H1 (cell line): ENCODE measurements around the gene CAPN15. TPM values are rescaled to one million over a fixed set of nuclear protein-coding genes. Genes with fewer than 3 reads are reported as not detected.
A peak's percentile ranks its signal among the peaks of the same experiment; 100 is the strongest.

Experiments used
- CTCF ChIA-PET: fragments of 300-600 bp; sonication (Branson Sonifier 250); formaldehyde crosslinking; loops from one replicate; lab custom pipeline; 2021; ENCODE audit not compliant: partially characterized antibody; lab: Charles Lee
- POLR2A ChIA-PET: fragments of 300-600 bp; sonication (Branson Sonifier 250); formaldehyde crosslinking; loops from one replicate; lab custom pipeline; 2021; ENCODE audit warnings: inconsistent platforms; ENCODE audit not compliant: partially characterized antibody; lab: Charles Lee
- DNase-seq, 2 experiments: peaks; one replicate each; pipeline versions ENCODE4 v3.0.0 to v3.0.0-alpha.2; 2010 to 2022; ENCODE audit warnings: low spot score in 2 of 2, low read depth in 1 of 2, mixed read lengths in 1 of 2
- FAIRE-seq: peaks from 2 replicates; lab custom pipeline; 2011; peaks lifted over from hg19 to GRCh38; lab: Jason Lieb, UNC
- H2AFZ ChIP-seq: 2 replicates; pipeline ENCODE4 v1.8.1; 2012; ENCODE audit warnings: low read length, inconsistent platforms
- H2AK5ac ChIP-seq: 2 replicates; pipeline ENCODE4 v1.6.1; 2013; ENCODE audit warnings: low read depth, low read length
- H2BK120ac ChIP-seq: replicated peaks from 2 replicates; pipeline ENCODE3; 2013; ENCODE audit warnings: low read depth, low read length, inconsistent platforms
- H2BK12ac ChIP-seq: 2 replicates; pipeline ENCODE4 v1.6.1; 2013; ENCODE audit warnings: low read depth, low read length
- H2BK15ac ChIP-seq: 2 replicates; pipeline ENCODE4 v1.6.1; 2013; ENCODE audit warnings: low read length
- H2BK20ac ChIP-seq: 2 replicates; pipeline ENCODE4 v1.6.1; 2013; ENCODE audit warnings: low read length
- H2BK5ac ChIP-seq: 2 replicates; pipeline ENCODE4 v1.6.1; 2013; ENCODE audit warnings: low read depth, low read length
- H3K14ac ChIP-seq: 2 replicates; pipeline ENCODE4 v1.6.1; 2013; ENCODE audit warnings: inconsistent platforms; ENCODE audit not compliant: insufficient read length
- H3K18ac ChIP-seq: 2 replicates; pipeline ENCODE4 v1.6.1; 2013; ENCODE audit warnings: low read length; ENCODE audit errors: extremely low read depth
- H3K23ac ChIP-seq: 2 replicates; pipeline ENCODE4 v1.6.1; 2013; ENCODE audit warnings: inconsistent platforms; ENCODE audit not compliant: insufficient read length
- H3K23me2 ChIP-seq: 2 replicates; pipeline ENCODE4 v1.6.1; 2013; ENCODE audit warnings: low read depth, low read length
- H3K27ac ChIP-seq: 2 replicates; pipeline ENCODE4 v1.6.1; 2011; ENCODE audit warnings: low read depth, low read length, inconsistent platforms
- H3K27me3 ChIP-seq, 4 experiments: replicated peaks in 1 of 4; 1 replicate in 1 of 4; 2 replicates in 3 of 4; pipeline versions ENCODE4 v1.6.1 to v1.8.1; 2011 to 2013; ENCODE audit warnings: low read length in 3 of 4, mild to moderate bottlenecking in 3 of 4, inconsistent platforms in 2 of 4, mixed read lengths in 2 of 4, moderate library complexity in 1 of 4; ENCODE audit not compliant: control insufficient read depth in 3 of 4, insufficient read depth in 3 of 4; ENCODE audit errors: extremely low read depth in 1 of 4
- H3K36me3 ChIP-seq, 4 experiments: 2 replicates each; pipeline versions ENCODE4 v1.6.1 to v1.8.1; 2011 to 2013; ENCODE audit warnings: mild to moderate bottlenecking in 4 of 4, low read length in 3 of 4, moderate library complexity in 2 of 4, control low read depth in 1 of 4, inconsistent platforms in 1 of 4; ENCODE audit not compliant: insufficient read depth in 4 of 4, control insufficient read depth in 2 of 4
- H3K4ac ChIP-seq: replicated peaks from 2 replicates; pipeline ENCODE3; 2013; ENCODE audit warnings: low read length, low read depth, mixed read lengths, inconsistent platforms; ENCODE audit not compliant: insufficient read length
- H3K4me1 ChIP-seq, 4 experiments: replicated peaks in 1 of 4; 1 replicate in 1 of 4; 2 replicates in 3 of 4; pipeline versions ENCODE4 v1.6.1 to v1.8.1; 2011 to 2013; ENCODE audit warnings: low read length in 3 of 4, inconsistent platforms in 2 of 4, mixed read lengths in 1 of 4; ENCODE audit not compliant: insufficient read depth in 4 of 4, control insufficient read depth in 3 of 4
- H3K4me2 ChIP-seq, 2 experiments: 2 replicates each; pipeline versions ENCODE4 v1.6.1 to v1.8.1; 2011 to 2013; ENCODE audit warnings: low read depth in 2 of 2, low read length in 2 of 2, control low read depth in 1 of 2, inconsistent platforms in 1 of 2, mild to moderate bottlenecking in 1 of 2; ENCODE audit not compliant: insufficient read depth in 1 of 2
- H3K4me3 ChIP-seq, 4 experiments: fragments of 200-600, 300-600 bp in 1 of 4; sonication (generic), shearing (Covaris generic), sonication (Bioruptor Twin) in 1 of 4; 2 replicates each; pipeline versions ENCODE4 v1.5.1 to v1.8.1; 2011 to 2016; ENCODE audit warnings: low read length in 4 of 4, low read depth in 3 of 4, control low read depth in 2 of 4, inconsistent platforms in 2 of 4, mild to moderate bottlenecking in 2 of 4, mixed read lengths in 1 of 4, moderate library complexity in 1 of 4; ENCODE audit not compliant: insufficient read depth in 2 of 4; ENCODE audit errors: extremely low read depth in 1 of 4
- H3K56ac ChIP-seq: replicated peaks from 2 replicates; pipeline ENCODE3; 2013; ENCODE audit warnings: low read depth, mild to moderate bottlenecking, mixed read lengths, low read length, inconsistent platforms; ENCODE audit not compliant: insufficient read length
- H3K79me1 ChIP-seq: 2 replicates; pipeline ENCODE4 v1.6.1; 2013; ENCODE audit warnings: low read depth, low read length, control low read depth
- H3K79me2 ChIP-seq, 2 experiments: 2 replicates each; pipeline versions ENCODE4 v1.6.1 to v1.8.1; 2012 to 2013; ENCODE audit warnings: low read length in 2 of 2, mild to moderate bottlenecking in 2 of 2, inconsistent platforms in 1 of 2; ENCODE audit not compliant: insufficient read depth in 2 of 2, control insufficient read depth in 1 of 2
- H3K9ac ChIP-seq, 4 experiments: replicated peaks in 1 of 4; 1 replicate in 1 of 4; 2 replicates in 3 of 4; pipeline versions ENCODE4 v1.6.1 to v1.8.1; 2011 to 2013; ENCODE audit warnings: low read depth in 3 of 4, low read length in 3 of 4, control low read depth in 2 of 4, mild to moderate bottlenecking in 2 of 4, moderate library complexity in 2 of 4, inconsistent platforms in 1 of 4; ENCODE audit errors: extremely low read depth in 1 of 4
- H3K9me3 ChIP-seq, 2 experiments: 2 replicates each; pipeline versions ENCODE4 v1.6.1 to v1.8.1; 2012 to 2013; ENCODE audit warnings: mild to moderate bottlenecking in 2 of 2, moderate library complexity in 2 of 2, control low read depth in 1 of 2, inconsistent platforms in 1 of 2, low read depth in 1 of 2, low read length in 1 of 2, mixed read lengths in 1 of 2; ENCODE audit not compliant: insufficient read depth in 2 of 2
- H4K20me1 ChIP-seq, 2 experiments: replicated peaks in 1 of 2; 2 replicates each; pipeline versions ENCODE3 to v1.8.1; 2011 to 2013; ENCODE audit warnings: inconsistent platforms in 2 of 2, low read length in 2 of 2, mild to moderate bottlenecking in 1 of 2; ENCODE audit not compliant: insufficient read depth in 2 of 2, control insufficient read depth in 1 of 2
- H4K5ac ChIP-seq: 2 replicates; pipeline ENCODE4 v1.6.1; 2013; ENCODE audit warnings: low read length, low read depth, mixed read lengths, inconsistent platforms; ENCODE audit not compliant: insufficient read length
- H4K8ac ChIP-seq: 2 replicates; pipeline ENCODE4 v1.8.0; 2013; ENCODE audit warnings: mild to moderate bottlenecking, moderate library complexity, low read length, inconsistent platforms; ENCODE audit not compliant: insufficient read depth; ENCODE audit errors: extremely low read depth
- H4K91ac ChIP-seq: replicated peaks from 2 replicates; pipeline ENCODE3; 2013; ENCODE audit warnings: low read length, mixed read lengths, inconsistent platforms; ENCODE audit not compliant: insufficient read length
- BCL11A ChIP-seq, 2 experiments: IDR thresholded peaks; one replicate each; pipeline ENCODE4 v1.6.1; 2011; ENCODE audit warnings: low read depth in 2 of 2, low read length in 2 of 2, mild to moderate bottlenecking in 2 of 2
- EP300 ChIP-seq, 2 experiments: IDR thresholded peaks; 1 replicate in 1 of 2; 2 replicates in 1 of 2; pipeline ENCODE4 v1.6.1; 2011 to 2012; ENCODE audit warnings: low read depth in 2 of 2, low read length in 2 of 2, mild to moderate bottlenecking in 2 of 2, borderline replicate concordance in 1 of 2, inconsistent platforms in 1 of 2, moderate library complexity in 1 of 2
- GTF2F1 ChIP-seq: IDR thresholded peaks from 2 replicates; pipeline ENCODE4 v1.6.1; 2012; ENCODE audit warnings: low read depth, low read length, improper control_type of control experiment, borderline replicate concordance
- KDM1A ChIP-seq: fragments of 200-600, 300-600 bp; sonication (generic); IDR thresholded peaks from 2 replicates; pipeline ENCODE4 v1.7.1; 2016; ENCODE audit warnings: mild to moderate bottlenecking, low read length, borderline replicate concordance
- KDM4A ChIP-seq: IDR thresholded peaks from one replicate; pipeline ENCODE4 v1.7.1; 2012; ENCODE audit warnings: low read depth, mild to moderate bottlenecking, moderate library complexity, low read length, inconsistent platforms; ENCODE audit not compliant: severe bottlenecking
- POLR2A ChIP-seq, 2 experiments: IDR thresholded peaks; 1 replicate in 1 of 2; 2 replicates in 1 of 2; pipeline ENCODE4 v1.6.1; 2011; ENCODE audit warnings: low read depth in 2 of 2, low read length in 2 of 2, mild to moderate bottlenecking in 2 of 2; ENCODE audit errors: control extremely low read depth in 1 of 2
- TAF7 ChIP-seq: optimal IDR thresholded peaks from 2 replicates; pipeline ENCODE3; 2011; ENCODE audit warnings: low read depth, mild to moderate bottlenecking, inconsistent platforms, low read length, moderate library complexity, borderline replicate concordance
- WGBS, 2 experiments: shearing (Covaris generic) in 1 of 2; methylation state at CpG; one replicate each; pipeline versions ENCODE4 v1.1.6 to v1.1.7; 2013 to 2015; ENCODE audit warnings: low lambda C conversion rate in 2 of 2, mixed read lengths in 2 of 2, inconsistent platforms in 1 of 2, low coverage in 1 of 2, missing lambda C conversion rate in 1 of 2; ENCODE audit not compliant: insufficient replicate concordance in 2 of 2, insufficient coverage in 1 of 2, insufficient read length in 1 of 2; ENCODE audit errors: extremely low coverage in 1 of 2, missing lambda C conversion rate in 1 of 2; 5-methylcytosine and 5-hydroxymethylcytosine counted together
- polyA plus RNA-seq, 7 experiments: library from polyadenylated mRNA; depleted of rRNA in 3 of 7; stranded (reverse) in 5 of 7; unstranded in 2 of 7; fragments of >200 nt in 5 of 7; fragments of 200-250 nt in 2 of 7; gene quantifications; 1 replicate in 5 of 7; 2 replicates in 1 of 7; 4 replicates in 1 of 7; pipeline versions ENCODE4 v1.2.1 to v1.2.3, GENCODE V29; 2011 to 2013; ENCODE audit warnings: missing spikeins in 2 of 7, mixed read lengths in 2 of 7
- total RNA-seq: library from RNA; stranded (reverse); fragmentation: NEBNext Ultra II Directional; extraction: Animal tissue kit (Norgen Biotek cat#: 25700); gene quantifications from 2 replicates; pipeline ENCODE4 v1.2.1, GENCODE V29; 2021
- TF ChIP-seq, protein P1 (sequence below), 3 experiments: IDR thresholded peaks; 1 replicate in 2 of 3; 2 replicates in 1 of 3; pipeline versions ENCODE4 v1.5.1 to v1.6.1; 2011; ENCODE audit warnings: low read length in 3 of 3, mild to moderate bottlenecking in 3 of 3, inconsistent platforms in 2 of 3, low read depth in 1 of 3, moderate library complexity in 1 of 3; ENCODE audit not compliant: insufficient read depth in 1 of 3; ENCODE audit errors: control extremely low read depth in 1 of 3
- TF ChIP-seq, protein P2 (sequence below): IDR thresholded peaks from 2 replicates; pipeline ENCODE4 v1.6.1; 2012; ENCODE audit warnings: inconsistent platforms

The CAPN15 gene
- total and polyA plus RNA-seq, 2 of the 8 experiments (the other 6 are each of a cell fraction or from before 2014, with no cell fraction given) = 38.9 to 76.9 TPM

DNA sequence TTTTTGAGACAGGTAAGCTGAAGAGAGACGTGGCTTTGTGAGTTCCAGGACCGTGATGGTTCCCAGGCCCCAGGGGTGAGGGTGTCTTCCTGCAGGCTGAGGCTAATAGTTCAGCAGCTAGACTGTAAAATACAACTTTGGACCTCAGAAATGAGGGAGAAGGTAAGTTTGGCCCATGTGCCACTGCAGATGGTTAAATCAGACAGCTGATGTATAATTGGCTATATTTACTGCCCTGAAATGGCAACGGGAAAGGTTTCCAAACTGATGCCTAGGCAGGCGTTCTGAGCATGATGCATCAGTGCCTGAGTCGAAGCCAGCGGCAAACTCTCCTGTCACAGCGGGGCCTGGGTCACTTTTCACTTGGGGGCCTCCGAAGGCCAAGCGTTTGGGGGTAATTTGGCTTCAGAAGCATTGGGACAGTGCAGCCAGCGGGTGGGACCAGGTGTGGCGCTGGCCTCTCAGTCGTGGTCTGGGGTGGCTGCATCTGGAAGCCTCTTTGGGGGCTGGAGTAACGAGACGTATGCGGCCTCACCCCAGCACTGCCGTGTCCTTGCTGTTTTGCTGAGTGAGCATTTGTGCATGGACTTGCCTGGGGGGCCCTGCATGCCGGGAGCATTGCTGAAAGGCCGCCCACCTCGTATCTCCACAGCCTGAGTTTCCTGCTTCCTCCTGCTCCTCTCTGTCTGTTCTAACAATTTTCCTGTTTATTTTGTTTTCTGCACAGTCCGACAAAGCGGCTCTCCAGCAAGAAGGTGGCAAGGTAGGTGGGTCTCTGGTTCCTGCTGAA is 31.2 kb upstream of the CAPN15 start:
- H4K5ac ChIP-seq = no peak overlapping the region
- no peaks in the 10 kb centered on the region for H3K9me3 ChIP-seq
- H2AK5ac ChIP-seq = no peak overlapping the region
- H4K8ac ChIP-seq = no peak overlapping the region
- no peak overlapping the region for H2BK12ac ChIP-seq
- DNase-seq = no peak
- no peak overlapping the region for H2BK120ac ChIP-seq
- no peak overlapping the region for H3K18ac ChIP-seq
- no peak overlapping the region for H3K14ac ChIP-seq
- no peaks in the 10 kb centered on the region for H3K36me3 ChIP-seq
- H3K23ac ChIP-seq = no peak overlapping the region
- H2BK5ac ChIP-seq = no peak overlapping the region
- H3K23me2 ChIP-seq = no peaks in the 10 kb centered on the region
- no peak overlapping the region for H2BK20ac ChIP-seq
- no peak overlapping the region for H2AFZ ChIP-seq
- no peak overlapping the region for H3K4me2 ChIP-seq
- no peaks in the 10 kb centered on the region for H3K79me1 ChIP-seq
- no peak overlapping the region for H4K91ac ChIP-seq
- H3K9ac ChIP-seq = no peak overlapping the region
- no peaks in the 10 kb centered on the region for H3K27me3 ChIP-seq
- H3K4me3 ChIP-seq = no peak overlapping the region
- no peaks in the 10 kb centered on the region for H3K79me2 ChIP-seq
- H3K56ac ChIP-seq = no peak overlapping the region
- CTCF ChIA-PET = interaction anchor here (0.7 to 3.7 kb wide), 21 partner anchors 9 to 142 kb away, joined by 3 to 24 read pairs (median 5); partner anchors contain the start of gene RAB11FIP3
- POLR2A ChIA-PET = interaction anchor here (0.7 to 2.1 kb wide), 5 partner anchors 14 to 112 kb away, joined by 3 to 8 read pairs (median 3); no protein-coding TSS in a partner anchor
- no peak overlapping the region for H3K4ac ChIP-seq
- FAIRE-seq = no peak
- H4K20me1 ChIP-seq = peaks cover 0 to 3% of the 10 kb centered on the region in 2 experiments
- H3K4me1 ChIP-seq = peaks cover under 1 to 6% (median 4%) of the 10 kb centered on the region in 4 experiments
- peak overlapping the region; percentile 29; the same call in 1 of the 2 replicates for H3K27ac ChIP-seq
- H2BK15ac ChIP-seq = no peak overlapping the region
- WGBS, 2 experiments = 94% methylated on average over 21 of the region's 21 CpGs; no CpG with 5 or more reads in 1 of the 2 experiments
- TF ChIP-seq, protein P1, sequence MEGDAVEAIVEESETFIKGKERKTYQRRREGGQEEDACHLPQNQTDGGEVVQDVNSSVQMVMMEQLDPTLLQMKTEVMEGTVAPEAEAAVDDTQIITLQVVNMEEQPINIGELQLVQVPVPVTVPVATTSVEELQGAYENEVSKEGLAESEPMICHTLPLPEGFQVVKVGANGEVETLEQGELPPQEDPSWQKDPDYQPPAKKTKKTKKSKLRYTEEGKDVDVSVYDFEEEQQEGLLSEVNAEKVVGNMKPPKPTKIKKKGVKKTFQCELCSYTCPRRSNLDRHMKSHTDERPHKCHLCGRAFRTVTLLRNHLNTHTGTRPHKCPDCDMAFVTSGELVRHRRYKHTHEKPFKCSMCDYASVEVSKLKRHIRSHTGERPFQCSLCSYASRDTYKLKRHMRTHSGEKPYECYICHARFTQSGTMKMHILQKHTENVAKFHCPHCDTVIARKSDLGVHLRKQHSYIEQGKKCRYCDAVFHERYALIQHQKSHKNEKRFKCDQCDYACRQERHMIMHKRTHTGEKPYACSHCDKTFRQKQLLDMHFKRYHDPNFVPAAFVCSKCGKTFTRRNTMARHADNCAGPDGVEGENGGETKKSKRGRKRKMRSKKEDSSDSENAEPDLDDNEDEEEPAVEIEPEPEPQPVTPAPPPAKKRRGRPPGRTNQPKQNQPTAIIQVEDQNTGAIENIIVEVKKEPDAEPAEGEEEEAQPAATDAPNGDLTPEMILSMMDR (IDR thresholded peaks at IDR 0.05; ENCODE audit: control extremely low read depth in 1 of 3, insufficient read depth in 1 of 3, low read depth in 1 of 3, low read length in 3 of 3) = no peak
- TF ChIP-seq BCL11A (IDR thresholded peaks at IDR 0.05; ENCODE audit: low read depth in 2 of 2, low read length in 2 of 2) (no peak), KDM1A (no peak), EP300 (IDR thresholded peaks at IDR 0.05; ENCODE audit: borderline replicate concordance in 1 of 2, low read depth in 2 of 2, low read length in 2 of 2) (no peak), GTF2F1 (no peak), KDM4A (no peak), TAF7 (no peak), POLR2A (IDR thresholded peaks at IDR 0.05; ENCODE audit: control extremely low read depth in 1 of 2, low read depth in 2 of 2, low read length in 2 of 2) (no peak)
- TF ChIP-seq, protein P2, sequence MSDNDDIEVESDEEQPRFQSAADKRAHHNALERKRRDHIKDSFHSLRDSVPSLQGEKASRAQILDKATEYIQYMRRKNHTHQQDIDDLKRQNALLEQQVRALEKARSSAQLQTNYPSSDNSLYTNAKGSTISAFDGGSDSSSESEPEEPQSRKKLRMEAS = no peak
